ENCODE results near the gene NCK2.

GRCh38 chr2:105721991-105722511, 22.7 kb upstream of the NCK2 start:
- TF ChIP-seq PKNOX1 (IDR thresholded peaks at IDR 0.05): no peak
- no peak for TF ChIP-seq ARNT (IDR thresholded peaks at IDR 0.05)
- no peak for TF ChIP-seq NFRKB (IDR thresholded peaks at IDR 0.05)
- no peak for TF ChIP-seq FOXM1 (IDR thresholded peaks at IDR 0.05; ENCODE audit: borderline replicate concordance)
- TF ChIP-seq SUZ12 (IDR thresholded peaks at IDR 0.05): no peak
- no peak for TF ChIP-seq TARDBP (IDR thresholded peaks at IDR 0.05)
- no peak for TF ChIP-seq LEF1 (IDR thresholded peaks at IDR 0.05; ENCODE audit: borderline replicate concordance)

Measured in HEK293T (cell line).